H1 (cell line): ENCODE results near the gene THBD. TPM values are rescaled to one million over a fixed set of nuclear protein-coding genes. Genes with fewer than 3 reads are reported as not detected.

ENCODE experiments used
- CTCF ChIA-PET: fragments of 300-600 bp; sonication (Branson Sonifier 250); formaldehyde crosslinking; loops from one replicate; lab custom pipeline; 2021; ENCODE audit not compliant: partially characterized antibody; lab: Charles Lee
- POLR2A ChIA-PET: fragments of 300-600 bp; sonication (Branson Sonifier 250); formaldehyde crosslinking; loops from one replicate; lab custom pipeline; 2021; ENCODE audit warnings: inconsistent platforms; ENCODE audit not compliant: partially characterized antibody; lab: Charles Lee
- DNase-seq, 2 experiments: peaks; one replicate each; pipeline versions ENCODE4 v3.0.0 to v3.0.0-alpha.2; 2010 to 2022; ENCODE audit warnings: low spot score in 2 of 2, low read depth in 1 of 2, mixed read lengths in 1 of 2
- FAIRE-seq: peaks from 2 replicates; lab custom pipeline; 2011; peaks lifted over from hg19 to GRCh38; lab: Jason Lieb, UNC
- H2AFZ ChIP-seq: 2 replicates; pipeline ENCODE4 v1.8.1; 2012; ENCODE audit warnings: low read length, inconsistent platforms
- H2AK5ac ChIP-seq: 2 replicates; pipeline ENCODE4 v1.6.1; 2013; ENCODE audit warnings: low read depth, low read length
- H2BK120ac ChIP-seq: replicated peaks from 2 replicates; pipeline ENCODE3; 2013; ENCODE audit warnings: low read depth, low read length, inconsistent platforms
- H2BK12ac ChIP-seq: 2 replicates; pipeline ENCODE4 v1.6.1; 2013; ENCODE audit warnings: low read depth, low read length
- H2BK15ac ChIP-seq: 2 replicates; pipeline ENCODE4 v1.6.1; 2013; ENCODE audit warnings: low read length
- H2BK20ac ChIP-seq: 2 replicates; pipeline ENCODE4 v1.6.1; 2013; ENCODE audit warnings: low read length
- H2BK5ac ChIP-seq: 2 replicates; pipeline ENCODE4 v1.6.1; 2013; ENCODE audit warnings: low read depth, low read length
- H3K14ac ChIP-seq: 2 replicates; pipeline ENCODE4 v1.6.1; 2013; ENCODE audit warnings: inconsistent platforms; ENCODE audit not compliant: insufficient read length
- H3K18ac ChIP-seq: 2 replicates; pipeline ENCODE4 v1.6.1; 2013; ENCODE audit warnings: low read length; ENCODE audit errors: extremely low read depth
- H3K23ac ChIP-seq: 2 replicates; pipeline ENCODE4 v1.6.1; 2013; ENCODE audit warnings: inconsistent platforms; ENCODE audit not compliant: insufficient read length
- H3K23me2 ChIP-seq: 2 replicates; pipeline ENCODE4 v1.6.1; 2013; ENCODE audit warnings: low read depth, low read length
- H3K27ac ChIP-seq: 2 replicates; pipeline ENCODE4 v1.6.1; 2011; ENCODE audit warnings: low read depth, low read length, inconsistent platforms
- H3K27me3 ChIP-seq, 4 experiments: replicated peaks in 1 of 4; 1 replicate in 1 of 4; 2 replicates in 3 of 4; pipeline versions ENCODE4 v1.6.1 to v1.8.1; 2011 to 2013; ENCODE audit warnings: low read length in 3 of 4, mild to moderate bottlenecking in 3 of 4, inconsistent platforms in 2 of 4, mixed read lengths in 2 of 4, moderate library complexity in 1 of 4; ENCODE audit not compliant: control insufficient read depth in 3 of 4, insufficient read depth in 3 of 4; ENCODE audit errors: extremely low read depth in 1 of 4
- H3K36me3 ChIP-seq, 4 experiments: 2 replicates each; pipeline versions ENCODE4 v1.6.1 to v1.8.1; 2011 to 2013; ENCODE audit warnings: mild to moderate bottlenecking in 4 of 4, low read length in 3 of 4, moderate library complexity in 2 of 4, control low read depth in 1 of 4, inconsistent platforms in 1 of 4; ENCODE audit not compliant: insufficient read depth in 4 of 4, control insufficient read depth in 2 of 4
- H3K4ac ChIP-seq: replicated peaks from 2 replicates; pipeline ENCODE3; 2013; ENCODE audit warnings: low read length, low read depth, mixed read lengths, inconsistent platforms; ENCODE audit not compliant: insufficient read length
- H3K4me1 ChIP-seq, 4 experiments: replicated peaks in 1 of 4; 1 replicate in 1 of 4; 2 replicates in 3 of 4; pipeline versions ENCODE4 v1.6.1 to v1.8.1; 2011 to 2013; ENCODE audit warnings: low read length in 3 of 4, inconsistent platforms in 2 of 4, mixed read lengths in 1 of 4; ENCODE audit not compliant: insufficient read depth in 4 of 4, control insufficient read depth in 3 of 4
- H3K4me2 ChIP-seq, 2 experiments: 2 replicates each; pipeline versions ENCODE4 v1.6.1 to v1.8.1; 2011 to 2013; ENCODE audit warnings: low read depth in 2 of 2, low read length in 2 of 2, control low read depth in 1 of 2, inconsistent platforms in 1 of 2, mild to moderate bottlenecking in 1 of 2; ENCODE audit not compliant: insufficient read depth in 1 of 2
- H3K4me3 ChIP-seq, 4 experiments: fragments of 200-600, 300-600 bp in 1 of 4; sonication (generic), shearing (Covaris generic), sonication (Bioruptor Twin) in 1 of 4; 2 replicates each; pipeline versions ENCODE4 v1.5.1 to v1.8.1; 2011 to 2016; ENCODE audit warnings: low read length in 4 of 4, low read depth in 3 of 4, control low read depth in 2 of 4, inconsistent platforms in 2 of 4, mild to moderate bottlenecking in 2 of 4, mixed read lengths in 1 of 4, moderate library complexity in 1 of 4; ENCODE audit not compliant: insufficient read depth in 2 of 4; ENCODE audit errors: extremely low read depth in 1 of 4
- H3K56ac ChIP-seq: replicated peaks from 2 replicates; pipeline ENCODE3; 2013; ENCODE audit warnings: low read depth, mild to moderate bottlenecking, mixed read lengths, low read length, inconsistent platforms; ENCODE audit not compliant: insufficient read length
- H3K79me1 ChIP-seq: 2 replicates; pipeline ENCODE4 v1.6.1; 2013; ENCODE audit warnings: low read depth, low read length, control low read depth
- H3K79me2 ChIP-seq, 2 experiments: 2 replicates each; pipeline versions ENCODE4 v1.6.1 to v1.8.1; 2012 to 2013; ENCODE audit warnings: low read length in 2 of 2, mild to moderate bottlenecking in 2 of 2, inconsistent platforms in 1 of 2; ENCODE audit not compliant: insufficient read depth in 2 of 2, control insufficient read depth in 1 of 2
- H3K9ac ChIP-seq, 4 experiments: replicated peaks in 1 of 4; 1 replicate in 1 of 4; 2 replicates in 3 of 4; pipeline versions ENCODE4 v1.6.1 to v1.8.1; 2011 to 2013; ENCODE audit warnings: low read depth in 3 of 4, low read length in 3 of 4, control low read depth in 2 of 4, mild to moderate bottlenecking in 2 of 4, moderate library complexity in 2 of 4, inconsistent platforms in 1 of 4; ENCODE audit errors: extremely low read depth in 1 of 4
- H3K9me3 ChIP-seq, 2 experiments: 2 replicates each; pipeline versions ENCODE4 v1.6.1 to v1.8.1; 2012 to 2013; ENCODE audit warnings: mild to moderate bottlenecking in 2 of 2, moderate library complexity in 2 of 2, control low read depth in 1 of 2, inconsistent platforms in 1 of 2, low read depth in 1 of 2, low read length in 1 of 2, mixed read lengths in 1 of 2; ENCODE audit not compliant: insufficient read depth in 2 of 2
- H4K20me1 ChIP-seq, 2 experiments: replicated peaks in 1 of 2; 2 replicates each; pipeline versions ENCODE3 to v1.8.1; 2011 to 2013; ENCODE audit warnings: inconsistent platforms in 2 of 2, low read length in 2 of 2, mild to moderate bottlenecking in 1 of 2; ENCODE audit not compliant: insufficient read depth in 2 of 2, control insufficient read depth in 1 of 2
- H4K5ac ChIP-seq: 2 replicates; pipeline ENCODE4 v1.6.1; 2013; ENCODE audit warnings: low read length, low read depth, mixed read lengths, inconsistent platforms; ENCODE audit not compliant: insufficient read length
- H4K8ac ChIP-seq: 2 replicates; pipeline ENCODE4 v1.8.0; 2013; ENCODE audit warnings: mild to moderate bottlenecking, moderate library complexity, low read length, inconsistent platforms; ENCODE audit not compliant: insufficient read depth; ENCODE audit errors: extremely low read depth
- H4K91ac ChIP-seq: replicated peaks from 2 replicates; pipeline ENCODE3; 2013; ENCODE audit warnings: low read length, mixed read lengths, inconsistent platforms; ENCODE audit not compliant: insufficient read length
- CBX8 ChIP-seq: fragments of 300-800, 300-1000 bp; sonication (generic); IDR thresholded peaks from 2 replicates; pipeline ENCODE4 v1.7.1; 2016; ENCODE audit warnings: low read depth, low read length, borderline replicate concordance
- CREB1 ChIP-seq: IDR thresholded peaks from 2 replicates; pipeline ENCODE4 v1.6.1; 2012; ENCODE audit warnings: inconsistent platforms
- EZH2 ChIP-seq: fragments of 200-600 bp; sonication (generic); IDR thresholded peaks from 2 replicates; pipeline ENCODE4 v1.7.1; 2012; ENCODE audit warnings: low read depth, mild to moderate bottlenecking, moderate library complexity, low read length, inconsistent platforms; ENCODE audit not compliant: severe bottlenecking
- KDM1A ChIP-seq: fragments of 200-600, 300-600 bp; sonication (generic); IDR thresholded peaks from 2 replicates; pipeline ENCODE4 v1.7.1; 2016; ENCODE audit warnings: mild to moderate bottlenecking, low read length, borderline replicate concordance
- RFX5 ChIP-seq: IDR thresholded peaks from 2 replicates; pipeline ENCODE4 v1.6.1; 2011; ENCODE audit warnings: low read depth, low read length, improper control_type of control experiment, borderline replicate concordance
- SIN3A ChIP-seq, 2 experiments: IDR thresholded peaks in 1 of 2; conservative IDR thresholded peaks in 1 of 2; 2 replicates each; pipeline ENCODE4 v1.6.1; 2011 to 2012; ENCODE audit warnings: low read length in 2 of 2, improper control_type of control experiment in 1 of 2, low read depth in 1 of 2, mild to moderate bottlenecking in 1 of 2
- SIX5 ChIP-seq: IDR thresholded peaks from 2 replicates; pipeline ENCODE4 v1.6.1; 2011; ENCODE audit warnings: mild to moderate bottlenecking, low read depth, low read length
- SP1 ChIP-seq: IDR thresholded peaks from 2 replicates; pipeline ENCODE4 v1.6.1; 2011; ENCODE audit warnings: low read depth, low read length
- SRF ChIP-seq: IDR thresholded peaks from 2 replicates; pipeline ENCODE4 v1.6.1; 2011; ENCODE audit warnings: mild to moderate bottlenecking, low read depth, low read length, moderate library complexity
- YY1 ChIP-seq: IDR thresholded peaks from 2 replicates; pipeline ENCODE4 v1.6.1; 2011; ENCODE audit warnings: low read depth, mild to moderate bottlenecking, low read length
- WGBS, 2 experiments: shearing (Covaris generic) in 1 of 2; methylation state at CpG; one replicate each; pipeline versions ENCODE4 v1.1.6 to v1.1.7; 2013 to 2015; ENCODE audit warnings: low lambda C conversion rate in 2 of 2, mixed read lengths in 2 of 2, inconsistent platforms in 1 of 2, low coverage in 1 of 2, missing lambda C conversion rate in 1 of 2; ENCODE audit not compliant: insufficient replicate concordance in 2 of 2, insufficient coverage in 1 of 2, insufficient read length in 1 of 2; ENCODE audit errors: extremely low coverage in 1 of 2, missing lambda C conversion rate in 1 of 2; 5-methylcytosine and 5-hydroxymethylcytosine counted together
- polyA plus RNA-seq, 7 experiments: library from polyadenylated mRNA; depleted of rRNA in 3 of 7; stranded (reverse) in 5 of 7; unstranded in 2 of 7; fragments of >200 nt in 5 of 7; fragments of 200-250 nt in 2 of 7; gene quantifications; 1 replicate in 5 of 7; 2 replicates in 1 of 7; 4 replicates in 1 of 7; pipeline versions ENCODE4 v1.2.1 to v1.2.3, GENCODE V29; 2011 to 2013; ENCODE audit warnings: missing spikeins in 2 of 7, mixed read lengths in 2 of 7
- total RNA-seq: library from RNA; stranded (reverse); fragmentation: NEBNext Ultra II Directional; extraction: Animal tissue kit (Norgen Biotek cat#: 25700); gene quantifications from 2 replicates; pipeline ENCODE4 v1.2.1, GENCODE V29; 2021

The THBD gene
- total and polyA plus RNA-seq, 2 of the 8 experiments (the other 6 are each of a cell fraction or from before 2014, with no cell fraction given) = 0.21 to 0.43 TPM

GRCh38 chr20:23071996-23072395 is 22.5 kb upstream of the THBD start:
- no peak overlapping the region for H2BK120ac ChIP-seq
- no peaks in the 10 kb centered on the region for H4K20me1 ChIP-seq
- no peak overlapping the region for H2AFZ ChIP-seq
- H3K4me1 ChIP-seq = no peaks in the 10 kb centered on the region
- H3K14ac ChIP-seq = no peak overlapping the region
- no peak overlapping the region for H2BK5ac ChIP-seq
- no peaks in the 10 kb centered on the region for H3K9me3 ChIP-seq
- DNase-seq (no peak), FAIRE-seq (no peak)
- no peak overlapping the region for H3K27ac ChIP-seq
- H3K36me3 ChIP-seq = no peaks in the 10 kb centered on the region
- no peak overlapping the region for H3K9ac ChIP-seq
- H3K79me2 ChIP-seq = no peaks in the 10 kb centered on the region
- no peak overlapping the region for H3K4me3 ChIP-seq
- H4K8ac ChIP-seq = no peak overlapping the region
- H3K79me1 ChIP-seq = no peaks in the 10 kb centered on the region
- H3K27me3 ChIP-seq = no peaks in the 10 kb centered on the region
- H3K23me2 ChIP-seq = no peaks in the 10 kb centered on the region
- no peak overlapping the region for H2BK20ac ChIP-seq
- no peak overlapping the region for H3K56ac ChIP-seq
- TF ChIP-seq YY1 = no peak
- TF ChIP-seq EZH2 = no peak
- TF ChIP-seq KDM1A = no peak
- no peak for TF ChIP-seq CBX8
- TF ChIP-seq SIN3A (conservative IDR thresholded peaks at IDR 0.05 in 1 of 2, IDR thresholded peaks at IDR 0.05 in 1 of 2; ENCODE audit: low read depth in 1 of 2, low read length in 2 of 2) = no peak
- TF ChIP-seq SP1 = no peak
- no peak for TF ChIP-seq SIX5
- TF ChIP-seq SRF = no peak
- no peak for TF ChIP-seq CREB1
- no peak for TF ChIP-seq RFX5
- no peak overlapping the region for H2BK12ac ChIP-seq
- no peak overlapping the region for H4K5ac ChIP-seq
- H3K18ac ChIP-seq = no peak overlapping the region
- ChIA-PET CTCF (interaction anchor here (1.0 to 1.8 kb wide), 2 partner anchors 126 to 163 kb away, joined by 3 read pairs; no protein-coding TSS in a partner anchor), POLR2A (no interaction called here)
- no peak overlapping the region for H3K4ac ChIP-seq
- no peak overlapping the region for H3K4me2 ChIP-seq
- 93% methylated on average over 4 of the region's 4 CpGs; no CpG with 5 or more reads in 1 of the 2 experiments for WGBS, 2 experiments
- no peak overlapping the region for H2AK5ac ChIP-seq
- H3K23ac ChIP-seq = no peak overlapping the region
- H4K91ac ChIP-seq = no peak overlapping the region
- H2BK15ac ChIP-seq = no peak overlapping the region
